Measurements from ENCODE around the gene MAGI2.
"Not testable (repeated sequence)": the region's sequence is repeated elsewhere in the genome, so short reads cannot be mapped to it uniquely, and the experiment has no call there.

MAGI2 gene

GRCh38 chr7:78634093-78634492 is 819.4 kb downstream of the MAGI2 start:
- DNase-seq (ENCODE audit: low read depth, low spot score) = peak; percentile 36
- H3K27ac ChIP-seq = no peak overlapping the region

GRCh38 chr7:78620920-78621319 is 832.5 kb downstream of the MAGI2 start:
- no peak overlapping the region for H3K27ac ChIP-seq
- no peak for DNase-seq (ENCODE audit: low read depth, low spot score)

- no peak for DNase-seq (ENCODE audit: low read depth, low spot score)
- no peak overlapping the region for H3K27ac ChIP-seq
Measured at GRCh38 chr7:78616539-78616938, 836.9 kb downstream of the MAGI2 start.

- DNase-seq (ENCODE audit: low read depth, low spot score) = no peak
- no peak overlapping the region for H3K27ac ChIP-seq
Measured at GRCh38 chr7:78609281-78609680, 844.2 kb downstream of the MAGI2 start.

- no peak for DNase-seq (ENCODE audit: low read depth, low spot score)
- no peak overlapping the region for H3K27ac ChIP-seq
Measured at GRCh38 chr7:78607099-78607498, 846.4 kb downstream of the MAGI2 start.

- H3K27ac ChIP-seq = no peak overlapping the region
- no peak for DNase-seq (ENCODE audit: low read depth, low spot score)
Measured at GRCh38 chr7:78605119-78605518, 848.3 kb downstream of the MAGI2 start.

- no peak for DNase-seq (ENCODE audit: low read depth, low spot score)
- H3K27ac ChIP-seq = no peak overlapping the region
Measured at GRCh38 chr7:78601728-78602127, 851.7 kb downstream of the MAGI2 start.

- DNase-seq (ENCODE audit: low read depth, low spot score) = no peak
- H3K27ac ChIP-seq = no peak overlapping the region
Measured at GRCh38 chr7:78594156-78594555, 859.3 kb downstream of the MAGI2 start.

GRCh38 chr7:78588393-78588792 is 865.1 kb downstream of the MAGI2 start:
- no peak for DNase-seq (ENCODE audit: low read depth, low spot score)
- no peak overlapping the region for H3K27ac ChIP-seq

GRCh38 chr7:78587443-78588044 is 865.9 kb downstream of the MAGI2 start:
- DNase-seq (ENCODE audit: low read depth, low spot score) = no peak
- no peak overlapping the region for H3K27ac ChIP-seq

- DNase-seq (ENCODE audit: low read depth, low spot score) = no peak
Measured at GRCh38 chr7:78585980-78586379, 867.5 kb downstream of the MAGI2 start.

GRCh38 chr7:78578686-78579085 is 874.8 kb downstream of the MAGI2 start:
- H3K27ac ChIP-seq = no peak overlapping the region
- no peak for DNase-seq (ENCODE audit: low read depth, low spot score)

More at GRCh38 chr7:78585980-78586379, 867.5 kb downstream of the MAGI2 start:
- H3K27ac ChIP-seq = no peak overlapping the region

GRCh38 chr7:78577174-78577952 is 876.1 kb downstream of the MAGI2 start:
- H3K27ac ChIP-seq = not testable (repeated sequence)

GRCh38 chr7:78576236-78576635 is 877.2 kb downstream of the MAGI2 start:
- DNase-seq (ENCODE audit: low read depth, low spot score) = no peak
- H3K27ac ChIP-seq = no peak overlapping the region

More at GRCh38 chr7:78577174-78577952, 876.1 kb downstream of the MAGI2 start:
- DNase-seq (ENCODE audit: low read depth, low spot score) = not testable (repeated sequence)

GRCh38 chr7:78571292-78571691 is 882.2 kb downstream of the MAGI2 start:
- DNase-seq (ENCODE audit: low read depth, low spot score) = no peak
- H3K27ac ChIP-seq = no peak overlapping the region

GRCh38 chr7:78568690-78569089 is 884.8 kb downstream of the MAGI2 start:
- DNase-seq (ENCODE audit: low read depth, low spot score) = no peak
- no peak overlapping the region for H3K27ac ChIP-seq

GRCh38 chr7:78567836-78568235 is 885.6 kb downstream of the MAGI2 start:
- no peak for DNase-seq (ENCODE audit: low read depth, low spot score)
- H3K27ac ChIP-seq = no peak overlapping the region

- DNase-seq (ENCODE audit: low read depth, low spot score) = no peak
- H3K27ac ChIP-seq = no peak overlapping the region
Measured at GRCh38 chr7:78565784-78566183, 887.7 kb downstream of the MAGI2 start.

GRCh38 chr7:78563191-78563590 is 890.3 kb downstream of the MAGI2 start:
- H3K27ac ChIP-seq = no peak overlapping the region
- DNase-seq (ENCODE audit: low read depth, low spot score) = no peak

GRCh38 chr7:78562191-78562590 is 891.3 kb downstream of the MAGI2 start:
- no peak for DNase-seq (ENCODE audit: low read depth, low spot score)
- no peak overlapping the region for H3K27ac ChIP-seq

- no peak overlapping the region for H3K27ac ChIP-seq
Measured at GRCh38 chr7:78558566-78558965, 894.9 kb downstream of the MAGI2 start.

GRCh38 chr7:78543976-78544375 is 909.5 kb downstream of the MAGI2 start:
- H3K27ac ChIP-seq = no peak overlapping the region
- DNase-seq (ENCODE audit: low read depth, low spot score) = no peak

More at GRCh38 chr7:78558566-78558965, 894.9 kb downstream of the MAGI2 start:
- no peak for DNase-seq (ENCODE audit: low read depth, low spot score)

Data from epithelial cell of prostate (primary cell).